Ishikawa (cell line): Measurements from ENCODE around the gene RALGPS2.

ENCODE experiments used
- CEBPB ChIP-seq: IDR thresholded peaks from 2 replicates; pipeline ENCODE4 v1.6.1; 2012
- CREB1 ChIP-seq: IDR thresholded peaks from 2 replicates; pipeline ENCODE4 v1.6.1; 2012; ENCODE audit warnings: low read depth
- EGR1 ChIP-seq: IDR thresholded peaks from 2 replicates; pipeline ENCODE4 v1.6.1; 2012
- EP300 ChIP-seq: IDR thresholded peaks from 2 replicates; pipeline ENCODE4 v1.6.1; 2012; ENCODE audit warnings: borderline replicate concordance
- FOXM1 ChIP-seq: IDR thresholded peaks from 2 replicates; pipeline ENCODE4 v1.6.1; 2012; ENCODE audit warnings: low read depth, borderline replicate concordance
- MAX ChIP-seq: IDR thresholded peaks from 2 replicates; pipeline ENCODE4 v1.6.1; 2012
- NFIC ChIP-seq: IDR thresholded peaks from 2 replicates; pipeline ENCODE4 v1.6.1; 2012
- RAD21 ChIP-seq: IDR thresholded peaks from 2 replicates; pipeline ENCODE4 v1.6.1; 2012; ENCODE audit warnings: low read depth
- REST ChIP-seq: IDR thresholded peaks from 2 replicates; pipeline ENCODE4 v1.6.1; 2012; ENCODE audit warnings: low read depth, mild to moderate bottlenecking
- TAF1 ChIP-seq: IDR thresholded peaks from 2 replicates; pipeline ENCODE4 v1.6.1; 2012; ENCODE audit warnings: low read depth, mild to moderate bottlenecking
- TCF12 ChIP-seq: IDR thresholded peaks from 2 replicates; pipeline ENCODE4 v1.6.1; 2012; ENCODE audit warnings: low read depth
- TEAD4 ChIP-seq: IDR thresholded peaks from 2 replicates; pipeline ENCODE4 v1.6.1; 2012
- USF1 ChIP-seq: IDR thresholded peaks from 2 replicates; pipeline ENCODE4 v1.6.1; 2012
- YY1 ChIP-seq: IDR thresholded peaks from 2 replicates; pipeline ENCODE4 v1.6.1; 2012; ENCODE audit warnings: low read depth
- ZBTB7A ChIP-seq: IDR thresholded peaks from 2 replicates; pipeline ENCODE4 v1.6.1; 2012; ENCODE audit warnings: low read depth

The RALGPS2 gene

DNA sequence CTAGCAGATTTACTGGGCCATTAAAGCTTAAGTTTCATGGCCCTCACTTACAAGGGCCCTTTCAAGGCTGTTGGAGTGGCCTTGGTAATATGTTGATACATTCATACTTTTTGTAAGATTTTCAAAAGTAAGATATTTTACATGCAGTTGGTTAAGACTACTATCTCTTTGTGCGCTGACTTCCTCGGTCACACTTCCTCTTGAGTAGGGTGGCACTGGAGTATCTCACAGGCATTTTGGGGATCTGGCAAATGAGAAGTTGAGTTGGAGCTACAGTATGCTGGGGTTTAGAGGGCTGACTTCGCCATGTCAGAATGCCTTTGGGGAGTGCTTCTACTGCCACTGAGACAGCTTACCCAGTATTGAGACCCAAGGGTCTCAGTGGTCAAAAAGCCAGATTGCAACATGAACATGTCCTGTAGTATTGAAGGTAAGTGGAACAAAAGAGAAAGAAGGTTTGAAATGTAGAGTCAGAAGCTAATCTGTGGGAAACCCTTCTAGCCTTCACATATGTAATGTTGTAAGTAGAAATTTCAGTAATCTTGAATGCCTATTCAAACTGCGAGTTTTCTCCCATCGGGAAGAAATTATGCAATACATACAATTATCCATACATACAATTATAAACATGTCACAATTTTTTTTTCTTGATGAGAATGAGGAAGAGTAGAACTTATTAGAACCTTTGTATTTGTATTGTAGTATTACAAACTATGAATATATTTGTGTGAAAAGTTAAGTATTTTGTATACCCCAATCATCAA, 32.3 kb upstream of the RALGPS2 start:
- no peak for TF ChIP-seq EGR1
- TF ChIP-seq TCF12 = no peak
- no peak for TF ChIP-seq USF1
- no peak for TF ChIP-seq EP300
- no peak for TF ChIP-seq TAF1
- TF ChIP-seq RAD21 = no peak
- TF ChIP-seq YY1 = no peak
- TF ChIP-seq CREB1 = no peak
- no peak for TF ChIP-seq REST
- TF ChIP-seq FOXM1 = no peak
- TF ChIP-seq CEBPB = no peak

DNA sequence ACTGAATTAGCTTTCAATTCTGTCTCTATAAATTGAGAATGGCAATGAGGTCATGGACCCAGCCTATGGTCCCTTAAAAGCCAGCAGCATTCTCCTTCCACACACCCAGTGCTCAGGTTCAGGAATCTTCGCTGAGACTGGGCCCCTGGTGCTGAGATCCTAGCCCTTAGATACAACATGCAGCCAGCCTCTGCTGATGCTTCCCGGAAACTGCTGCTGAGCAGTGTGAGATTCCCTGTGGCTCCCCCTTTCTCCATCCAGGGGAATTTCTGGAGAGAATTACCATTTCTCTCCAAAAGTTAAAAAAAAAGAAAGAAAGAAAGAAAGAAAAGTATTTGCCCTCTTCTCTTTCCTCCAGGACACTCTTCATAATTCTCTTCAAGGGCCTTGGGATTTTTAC, 31.7 kb upstream of the RALGPS2 start:
- TF ChIP-seq EP300 = no peak
- no peak for TF ChIP-seq TCF12
- no peak for TF ChIP-seq CREB1
- TF ChIP-seq ZBTB7A = no peak
- no peak for TF ChIP-seq CEBPB
- TF ChIP-seq FOXM1 = no peak
- TF ChIP-seq EGR1 = no peak
- no peak for TF ChIP-seq RAD21
- TF ChIP-seq TEAD4 = no peak
- TF ChIP-seq MAX = no peak
- TF ChIP-seq TAF1 = no peak

DNA sequence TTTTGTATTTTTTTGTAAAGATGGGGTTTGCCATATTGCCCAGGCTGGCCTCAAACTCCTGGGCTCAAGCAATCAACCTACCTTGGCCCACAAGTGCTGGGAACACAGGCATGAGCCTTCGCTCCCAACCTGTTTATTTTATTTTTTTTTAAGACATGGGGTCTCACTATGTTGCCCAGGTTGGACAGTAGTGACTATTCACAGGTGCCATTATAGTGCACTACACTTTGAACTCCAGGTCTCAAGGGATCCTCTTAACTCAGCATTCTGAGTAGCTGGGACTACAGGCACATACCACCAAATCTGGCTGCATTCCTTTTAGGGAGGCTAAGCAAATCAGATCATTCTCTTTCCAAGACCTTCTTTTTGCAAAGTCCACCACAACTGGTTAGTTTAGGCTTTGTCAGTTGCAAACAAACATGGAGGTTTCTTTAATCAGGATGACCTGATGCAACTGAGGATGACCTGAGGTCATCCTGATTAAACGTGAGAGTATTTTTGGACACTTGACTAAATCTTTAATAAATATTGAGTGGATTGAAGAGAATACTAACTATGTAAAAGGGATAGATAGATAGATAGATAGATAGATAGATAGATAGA, 30.0 kb upstream of the RALGPS2 start:
- TF ChIP-seq USF1 = no peak
- no peak for TF ChIP-seq YY1
- no peak for TF ChIP-seq TAF1

- TF ChIP-seq YY1 (no peak), MAX (no peak), CREB1 (no peak), TCF12 (no peak), EP300 (no peak), CEBPB (peak; percentile 54)
These were observed 22.9 kb upstream of the RALGPS2 start for GRCh38 chr1:178702146-178702545.

DNA sequence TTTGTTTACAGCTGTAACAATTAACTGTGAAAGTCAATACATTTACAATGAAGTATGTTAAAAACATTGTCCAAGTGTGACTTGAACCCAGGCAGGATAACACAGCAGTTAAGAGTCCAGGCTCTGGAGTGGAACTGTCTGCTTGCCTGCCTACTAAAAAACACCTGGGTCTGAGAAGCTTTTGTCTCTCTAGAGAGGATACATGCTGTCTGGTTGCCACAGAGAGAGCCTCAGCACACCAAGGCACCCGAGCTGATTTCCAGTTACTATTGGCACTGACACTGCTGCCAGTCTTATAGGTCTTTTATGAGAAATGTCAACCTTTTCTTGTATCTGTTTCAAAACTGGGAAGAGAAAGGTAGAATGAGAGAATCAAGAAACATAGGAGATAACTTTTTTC, 20.2 kb upstream of the RALGPS2 start:
- TF ChIP-seq FOXM1 (no peak), EGR1 (no peak), TEAD4 (no peak), ZBTB7A (no peak), EP300 (no peak), MAX (no peak), CREB1 (no peak), RAD21 (no peak), YY1 (no peak), TCF12 (no peak), USF1 (no peak), NFIC (no peak), TAF1 (no peak), REST (no peak)
